ENCODE measurements around the gene CRISP3. TPM values are rescaled to one million over a fixed set of nuclear protein-coding genes. Genes with fewer than 3 reads are reported as not detected.

The CRISP3 gene
- total RNA-seq, 2 donors from 2014 or later, result 0.99 to 6.0 TPM

DNA sequence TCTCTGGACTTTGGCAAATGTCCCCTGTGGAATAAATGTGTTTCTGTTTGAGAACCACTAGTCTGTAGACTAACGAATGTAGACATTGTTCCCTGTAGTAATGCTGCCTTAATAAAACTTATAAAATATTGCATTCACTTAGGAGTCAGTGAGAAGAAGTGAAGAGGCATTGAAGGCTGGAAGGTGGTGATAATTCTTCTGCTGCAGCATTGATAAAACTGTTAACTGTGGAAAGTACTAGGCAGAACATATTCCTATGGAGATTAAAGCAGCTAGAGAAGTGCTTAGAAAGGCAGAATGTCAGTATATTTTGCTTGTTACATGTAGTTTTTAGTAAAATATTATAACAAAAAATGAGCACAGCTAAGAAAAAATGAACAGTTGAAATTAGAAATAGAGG is 38.1 kb upstream of the CRISP3 start:
- no peaks in the 10 kb centered on the region for H3K27me3 ChIP-seq

DNA sequence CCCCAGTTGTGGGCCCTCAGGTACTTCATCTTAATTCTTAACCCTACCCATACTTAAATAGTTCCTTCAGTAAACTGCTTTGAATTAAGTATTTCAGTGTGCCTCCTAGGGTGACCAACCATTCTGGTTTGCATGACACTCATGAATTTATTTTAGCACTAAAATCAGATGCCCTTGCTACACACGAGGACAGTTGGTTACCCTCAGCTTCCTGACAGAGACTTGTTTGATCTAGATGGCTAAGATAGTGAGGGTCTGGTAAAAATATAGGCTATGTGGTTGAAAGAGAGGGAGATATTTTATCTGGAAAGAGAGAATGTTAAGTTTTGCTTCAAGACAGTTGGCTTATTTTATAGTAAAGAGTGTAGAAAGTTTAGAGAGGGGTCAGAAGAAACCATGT is 32.3 kb upstream of the CRISP3 start:
- DNase-seq (no peak), ATAC-seq (no peak)
- no peaks in the 10 kb centered on the region for H3K36me3 ChIP-seq (replicated peaks in 1 of 2; ENCODE audit: insufficient read depth in 1 of 2, low read depth in 2 of 2)
- no peak overlapping the region for H3K4me3 ChIP-seq
- H3K27ac ChIP-seq, result no peak overlapping the region
- no peaks in the 10 kb centered on the region for H3K4me1 ChIP-seq
- H3K9me3 ChIP-seq, result no peaks in the 10 kb centered on the region
- H3K27me3 ChIP-seq, result no peaks in the 10 kb centered on the region
- intact Hi-C loops (cut with DNase I), result no loop called here
- 33% methylated on average over 1 of the region's 1 CpG for WGBS, 2 donors
- TF ChIP-seq POLR2A (IDR thresholded peaks at IDR 0.05), result no peak
- TF ChIP-seq, protein P1, sequence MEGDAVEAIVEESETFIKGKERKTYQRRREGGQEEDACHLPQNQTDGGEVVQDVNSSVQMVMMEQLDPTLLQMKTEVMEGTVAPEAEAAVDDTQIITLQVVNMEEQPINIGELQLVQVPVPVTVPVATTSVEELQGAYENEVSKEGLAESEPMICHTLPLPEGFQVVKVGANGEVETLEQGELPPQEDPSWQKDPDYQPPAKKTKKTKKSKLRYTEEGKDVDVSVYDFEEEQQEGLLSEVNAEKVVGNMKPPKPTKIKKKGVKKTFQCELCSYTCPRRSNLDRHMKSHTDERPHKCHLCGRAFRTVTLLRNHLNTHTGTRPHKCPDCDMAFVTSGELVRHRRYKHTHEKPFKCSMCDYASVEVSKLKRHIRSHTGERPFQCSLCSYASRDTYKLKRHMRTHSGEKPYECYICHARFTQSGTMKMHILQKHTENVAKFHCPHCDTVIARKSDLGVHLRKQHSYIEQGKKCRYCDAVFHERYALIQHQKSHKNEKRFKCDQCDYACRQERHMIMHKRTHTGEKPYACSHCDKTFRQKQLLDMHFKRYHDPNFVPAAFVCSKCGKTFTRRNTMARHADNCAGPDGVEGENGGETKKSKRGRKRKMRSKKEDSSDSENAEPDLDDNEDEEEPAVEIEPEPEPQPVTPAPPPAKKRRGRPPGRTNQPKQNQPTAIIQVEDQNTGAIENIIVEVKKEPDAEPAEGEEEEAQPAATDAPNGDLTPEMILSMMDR (IDR thresholded peaks at IDR 0.05), result no peak

More for the DNA sequence above, 38.1 kb upstream of the CRISP3 start:
- no peaks in the 10 kb centered on the region for H3K4me1 ChIP-seq
- DNase-seq (no peak), ATAC-seq (no peak)
- intact Hi-C loops (cut with DNase I), result no loop called here
- TF ChIP-seq, protein P1 (IDR thresholded peaks at IDR 0.05), result no peak
- no peak for TF ChIP-seq POLR2A (IDR thresholded peaks at IDR 0.05)
- H3K9me3 ChIP-seq, result no peaks in the 10 kb centered on the region
- H3K36me3 ChIP-seq (replicated peaks in 1 of 2; ENCODE audit: insufficient read depth in 1 of 2, low read depth in 2 of 2), result no peaks in the 10 kb centered on the region
- H3K4me3 ChIP-seq, result no peak overlapping the region
- H3K27ac ChIP-seq, result no peak overlapping the region
- WGBS, 2 donors, result 56 to 57% methylated on average over 1 of the region's 1 CpG

DNA sequence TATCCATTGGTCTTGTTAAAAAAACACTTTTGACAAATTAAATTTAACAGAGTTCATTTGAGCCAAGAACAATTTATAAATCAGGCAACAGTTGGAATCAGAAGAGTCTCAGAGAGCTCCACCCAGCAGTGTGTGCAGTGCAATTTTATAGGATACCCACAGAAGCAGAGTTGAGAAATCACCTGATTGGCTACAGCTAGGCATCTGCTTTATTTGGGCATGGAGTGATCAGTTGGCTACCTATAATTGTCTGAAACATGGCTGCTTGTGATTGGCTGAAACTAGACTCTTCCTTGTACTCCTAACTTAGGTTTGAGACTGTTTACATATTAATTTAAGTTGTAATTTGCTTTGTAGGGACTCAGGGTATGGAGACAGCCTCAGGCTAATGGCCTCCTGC is 30.9 kb upstream of the CRISP3 start:
- Histone ChIP-seq H3K27ac (no peak overlapping the region), H3K36me3 (replicated peaks in 1 of 2; ENCODE audit: insufficient read depth in 1 of 2, low read depth in 2 of 2) (no peaks in the 10 kb centered on the region), H3K9me3 (no peaks in the 10 kb centered on the region), H3K27me3 (no peaks in the 10 kb centered on the region), H3K4me3 (no peak overlapping the region), H3K4me1 (peaks cover 1% of the 10 kb centered on the region)
- no peak for TF ChIP-seq POLR2A (IDR thresholded peaks at IDR 0.05)
- TF ChIP-seq, protein P1 (IDR thresholded peaks at IDR 0.05), result no peak
- intact Hi-C loops (cut with DNase I), result no loop called here
- no peak for DNase-seq
- ATAC-seq, result no peak

DNA sequence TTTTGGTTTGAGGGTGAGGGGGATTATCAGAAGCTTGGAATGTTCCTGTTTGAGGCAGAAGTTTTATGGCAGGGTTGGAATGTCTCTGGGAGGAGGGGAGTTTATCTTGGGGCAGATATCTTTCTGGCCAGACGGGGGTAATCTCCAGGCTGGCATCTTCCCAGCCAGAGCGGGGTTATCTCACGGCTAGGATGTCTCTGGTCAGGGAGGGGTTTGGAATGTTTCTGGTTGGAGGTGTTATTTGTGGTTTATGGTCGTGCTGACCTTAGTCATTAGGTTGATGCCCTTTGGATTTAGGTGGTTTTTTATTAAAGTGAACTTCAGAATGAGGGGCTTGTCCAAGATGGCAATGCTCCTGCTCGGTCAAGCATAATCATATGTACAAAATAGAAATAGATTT is 28.1 kb upstream of the CRISP3 start:
- WGBS, 2 donors, result 65 to 72% methylated on average over 5 of the region's 5 CpGs
- DNase-seq (no peak), ATAC-seq (no peak)
- H3K36me3 ChIP-seq (replicated peaks in 1 of 2; ENCODE audit: insufficient read depth in 1 of 2, low read depth in 2 of 2), result no peaks in the 10 kb centered on the region
- H3K27me3 ChIP-seq, result no peaks in the 10 kb centered on the region
- H3K4me1 ChIP-seq, result peaks cover 5% of the 10 kb centered on the region
- intact Hi-C loops (cut with DNase I), result no loop called here
- H3K9me3 ChIP-seq, result no peaks in the 10 kb centered on the region
- no peak overlapping the region for H3K27ac ChIP-seq
- no peak overlapping the region for H3K4me3 ChIP-seq
- TF ChIP-seq POLR2A (IDR thresholded peaks at IDR 0.05), result no peak
- TF ChIP-seq, protein P1 (IDR thresholded peaks at IDR 0.05), result no peak

DNA sequence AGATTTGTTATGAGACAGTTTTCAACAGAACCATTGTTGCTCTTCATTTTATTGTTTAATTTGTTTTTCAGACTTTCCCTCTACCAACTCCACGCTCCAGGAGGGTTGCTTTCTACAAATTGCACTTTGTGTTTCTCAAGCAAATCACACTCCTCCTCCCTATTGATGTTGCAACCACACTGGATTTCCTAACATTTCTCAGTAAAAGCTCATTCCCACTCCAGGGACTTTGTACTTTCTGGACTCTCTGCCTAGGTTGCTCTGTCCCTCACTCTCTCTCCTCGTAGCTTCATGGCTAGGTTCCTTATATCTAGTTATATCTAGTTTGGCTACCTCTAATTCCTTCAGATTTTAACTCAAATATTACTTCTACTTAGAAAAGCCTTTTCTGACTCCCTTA is 22.6 kb upstream of the CRISP3 start:
- no peaks in the 10 kb centered on the region for H3K36me3 ChIP-seq (replicated peaks in 1 of 2; ENCODE audit: insufficient read depth in 1 of 2, low read depth in 2 of 2)
- DNase-seq (no peak), ATAC-seq (no peak)
- H3K27ac ChIP-seq, result no peak overlapping the region
- no peak overlapping the region for H3K4me3 ChIP-seq
- H3K4me1 ChIP-seq, result peaks cover 5% of the 10 kb centered on the region
- WGBS, 2 donors, result 76 to 77% methylated on average over 2 of the region's 2 CpGs
- intact Hi-C loops (cut with DNase I), result no loop called here
- no peaks in the 10 kb centered on the region for H3K27me3 ChIP-seq
- H3K9me3 ChIP-seq, result no peaks in the 10 kb centered on the region
- TF ChIP-seq POLR2A (IDR thresholded peaks at IDR 0.05), result no peak
- TF ChIP-seq, protein P1 (IDR thresholded peaks at IDR 0.05), result no peak
